ENCODE results near the gene KCNK16. TPM values are rescaled to one million over a fixed set of nuclear protein-coding genes. Genes with fewer than 3 reads are reported as not detected.

Gene KCNK16
- total and polyA plus RNA-seq, 2 of the 8 experiments (the other 6 are each of a cell fraction or from before 2014, with no cell fraction given), result not detected

DNA sequence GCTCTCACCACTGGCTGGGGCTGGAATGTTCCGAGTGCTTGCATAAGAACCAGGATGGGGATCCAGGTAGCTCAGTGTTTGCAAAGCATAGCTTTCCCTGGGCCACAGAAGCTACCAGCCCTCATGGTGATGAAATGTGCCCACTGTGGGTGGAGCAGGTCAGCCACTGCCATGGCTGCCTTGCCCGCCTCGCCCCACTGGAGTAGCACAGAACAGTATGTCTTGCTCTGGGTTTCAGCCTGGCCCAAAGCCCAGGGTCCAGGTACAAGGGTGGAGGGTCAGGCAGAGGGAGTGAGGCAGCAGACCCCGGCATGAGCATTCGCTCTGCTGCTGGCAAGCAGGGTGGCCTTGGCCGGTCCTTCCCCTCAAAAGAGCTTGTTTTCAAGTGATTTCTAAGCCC is 43.0 kb downstream of the KCNK16 start:
- no peak overlapping the region for H3K14ac ChIP-seq (ENCODE audit: insufficient read length)
- CTCF ChIA-PET (ENCODE audit: partially characterized antibody), result interaction anchor here (1.7 to 47.4 kb wide), 3 partner anchors 22 to 113 kb away, joined by 6 to 1738 read pairs (median 143); partner anchors contain the start of gene KCNK5
- H2BK15ac ChIP-seq (ENCODE audit: low read length), result 0 out of 2 replicates have a peak overlapping the region, but pooled peaks have one; percentile 37
- no peak for TF ChIP-seq PHF8 (conservative IDR thresholded peaks at IDR 0.05; ENCODE audit: low read depth, low read length)
- TF ChIP-seq MAFK (IDR thresholded peaks at IDR 0.05; ENCODE audit: low read depth, low read length), result no peak

More for the DNA sequence above, 43.0 kb downstream of the KCNK16 start:
- Histone ChIP-seq H4K8ac (ENCODE audit: extremely low read depth, insufficient read depth, low read length) (no peak overlapping the region), H3K27me3 (replicated peaks in 1 of 4; ENCODE audit: control insufficient read depth in 3 of 4, extremely low read depth in 1 of 4, insufficient read depth in 3 of 4, low read length in 3 of 4) (0 out of 7 replicates have a peak, but pooled peaks cover 0 to 2% (median 0%) of the 10 kb centered on the region in 4 experiments), H3K56ac (replicated peaks; ENCODE audit: insufficient read length, low read depth, low read length) (no peak overlapping the region), H3K36me3 (ENCODE audit: control insufficient read depth in 2 of 4, insufficient read depth in 4 of 4, low read length in 3 of 4) (no peaks in the 10 kb centered on the region), H3K23me2 (ENCODE audit: low read depth, low read length) (no peaks in the 10 kb centered on the region; the same call in 1 of the 2 replicates), H2BK12ac (ENCODE audit: low read depth, low read length) (peak overlapping the region; percentile 33; the same call in 1 of the 2 replicates), H2AFZ (ENCODE audit: low read length) (no peak overlapping the region), H3K79me2 (ENCODE audit: control insufficient read depth in 1 of 2, insufficient read depth in 2 of 2, low read length in 2 of 2) (no peaks in the 10 kb centered on the region), H3K23ac (ENCODE audit: insufficient read length) (no peak overlapping the region), H3K4me2 (ENCODE audit: insufficient read depth in 1 of 2, low read depth in 2 of 2, low read length in 2 of 2) (no peak overlapping the region), H3K4me1 (replicated peaks in 1 of 4; ENCODE audit: control insufficient read depth in 3 of 4, insufficient read depth in 4 of 4, low read length in 3 of 4) (peaks cover 0 to 4% (median 1%) of the 10 kb centered on the region in 4 experiments; a peak in 2 of 7 replicates), H3K4me3 (ENCODE audit: extremely low read depth in 1 of 4, insufficient read depth in 2 of 4, low read depth in 3 of 4, low read length in 4 of 4) (no peak overlapping the region), H2BK120ac (replicated peaks; ENCODE audit: low read depth, low read length) (no peak overlapping the region), H3K18ac (ENCODE audit: extremely low read depth, low read length) (no peak overlapping the region), H2BK20ac (ENCODE audit: low read length) (no peak overlapping the region), H2AK5ac (ENCODE audit: low read depth, low read length) (no peak overlapping the region), H4K20me1 (replicated peaks in 1 of 2; ENCODE audit: control insufficient read depth in 1 of 2, insufficient read depth in 2 of 2, low read length in 2 of 2) (no peaks in the 10 kb centered on the region), H4K91ac (replicated peaks; ENCODE audit: insufficient read length, low read length) (no peak overlapping the region), H2BK5ac (ENCODE audit: low read depth, low read length) (peak overlapping the region; percentile 53; the same call in 1 of the 2 replicates), H3K79me1 (ENCODE audit: low read depth, low read length) (no peaks in the 10 kb centered on the region), H3K27ac (ENCODE audit: low read depth, low read length) (no peak overlapping the region), H4K5ac (ENCODE audit: insufficient read length, low read depth, low read length) (no peak overlapping the region), H3K9ac (replicated peaks in 1 of 4; ENCODE audit: extremely low read depth in 1 of 4, low read depth in 3 of 4, low read length in 3 of 4) (no peak overlapping the region), H3K4ac (replicated peaks; ENCODE audit: insufficient read length, low read depth, low read length) (no peak overlapping the region), H3K9me3 (ENCODE audit: insufficient read depth in 2 of 2, low read depth in 1 of 2, low read length in 1 of 2) (no peaks in the 10 kb centered on the region)
- WGBS, 2 experiments (ENCODE audit: extremely low coverage in 1 of 2, insufficient coverage in 1 of 2, insufficient read length in 1 of 2, insufficient replicate concordance in 2 of 2, low coverage in 1 of 2, low lambda C conversion rate in 2 of 2, missing lambda C conversion rate in 1 of 2), result 94% methylated on average over 6 of the region's 6 CpGs; no CpG with 5 or more reads in 1 of the 2 experiments
- DNase-seq (ENCODE audit: low read depth in 1 of 2, low spot score in 2 of 2) (no peak), FAIRE-seq (no peak)
- POLR2A ChIA-PET (ENCODE audit: partially characterized antibody), result interaction anchor here (1.0 to 1.5 kb wide), 2 partner anchors 21 to 24 kb away, joined by 3 to 4 read pairs; no protein-coding TSS in a partner anchor
